ENCODE data around the gene ZFAND3. TPM values are rescaled to one million over a fixed set of nuclear protein-coding genes. Genes with fewer than 3 reads are reported as not detected.

Gene ZFAND3
- total RNA-seq, 1 experiment from 2014 or later = 107 TPM

GRCh38 chr6:38161331-38161730 lies 341.8 kb downstream of the ZFAND3 start:
- ChIA-PET POLR2A (no interaction called here), CTCF (no interaction called here)
- no peak for TF ChIP-seq CTCF (IDR thresholded peaks at IDR 0.05; ENCODE audit: insufficient read depth in 1 of 2, low read depth in 1 of 2, low read length in 1 of 2, severe bottlenecking in 1 of 2, unreplicated experiment in 1 of 2)
- intact Hi-C loops (cut with micrococcal nuclease; ENCODE audit: unreplicated experiment) = no loop called here
- H3K27me3 Mint-ChIP-seq (ENCODE audit: insufficient read depth, unreplicated experiment) = no peaks in the 10 kb centered on the region
- no peak for DNase-seq
- Histone ChIP-seq H3K9me3 (no peaks in the 10 kb centered on the region), H3K4me1 (no peaks in the 10 kb centered on the region), H3K4me3 (ENCODE audit: low read depth, low read length) (no peak overlapping the region), H3K36me3 (ENCODE audit: control insufficient read depth, insufficient read depth, low read length) (no peaks in the 10 kb centered on the region), H3K27me3 (replicated peaks; ENCODE audit: control insufficient read depth, insufficient read depth, low read length) (no peaks in the 10 kb centered on the region; the same call in 1 of the 2 replicates)
- no TSS peak for BruUV-seq (replicated peaks)
- peaks cover 54% of the 10 kb centered on the region for H3K36me3 Mint-ChIP-seq (ENCODE audit: insufficient read depth, unreplicated experiment)
- H3K4me1 Mint-ChIP-seq (ENCODE audit: low read depth, unreplicated experiment) = no peaks in the 10 kb centered on the region
- H3K9me3 Mint-ChIP-seq (ENCODE audit: unreplicated experiment) = no peaks in the 10 kb centered on the region
- H3K27ac Mint-ChIP-seq (ENCODE audit: unreplicated experiment) = no peak overlapping the region
- no peak overlapping the region for H3K4me3 Mint-ChIP-seq (ENCODE audit: unreplicated experiment)

DNA sequence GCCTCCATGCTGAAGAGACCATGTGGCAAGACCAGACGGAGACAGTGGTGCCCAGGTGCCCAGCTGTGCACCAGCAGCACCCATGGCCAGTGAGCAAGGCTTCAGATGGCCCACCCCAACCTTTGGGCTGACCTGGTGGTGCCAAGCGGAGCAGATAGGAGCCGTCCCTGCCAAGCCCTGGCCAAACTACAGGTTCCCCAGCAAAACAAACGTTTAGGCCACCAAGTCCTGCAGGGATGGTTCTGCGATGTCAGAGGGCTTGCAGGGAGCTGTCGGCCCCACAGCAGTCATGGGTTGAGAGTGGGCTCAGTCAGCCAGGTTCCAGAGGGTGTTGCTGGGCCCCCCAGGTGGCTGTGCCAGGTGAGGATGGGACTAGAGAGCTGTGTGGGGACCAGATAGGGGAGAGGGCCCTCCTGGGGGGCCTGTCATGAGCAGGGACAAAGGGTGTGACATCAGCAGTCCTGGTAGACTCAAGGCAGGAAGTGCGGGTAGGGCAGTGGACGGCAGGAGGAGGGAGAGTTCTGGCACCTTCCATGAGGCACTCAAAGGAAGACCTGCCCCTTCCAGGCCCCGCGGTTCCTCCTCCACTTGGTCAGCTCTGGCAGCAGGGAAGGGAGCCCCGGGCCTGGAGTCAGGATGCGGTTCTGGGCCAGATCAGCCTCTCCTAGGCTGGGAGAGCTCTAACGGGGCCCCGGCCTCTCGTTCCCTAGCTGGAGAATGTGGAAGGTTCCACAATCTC lies 342.4 kb downstream of the ZFAND3 start:
- Mint-ChIP-seq H3K4me1 (ENCODE audit: low read depth, unreplicated experiment) (no peaks in the 10 kb centered on the region), H3K36me3 (ENCODE audit: insufficient read depth, unreplicated experiment) (peaks cover 57% of the 10 kb centered on the region), H3K27me3 (ENCODE audit: insufficient read depth, unreplicated experiment) (no peaks in the 10 kb centered on the region), H3K27ac (ENCODE audit: unreplicated experiment) (no peak overlapping the region), H3K4me3 (ENCODE audit: unreplicated experiment) (no peak overlapping the region), H3K9me3 (ENCODE audit: unreplicated experiment) (no peaks in the 10 kb centered on the region)
- intact Hi-C loops (cut with micrococcal nuclease; ENCODE audit: unreplicated experiment) = no loop called here
- POLR2A ChIA-PET = no interaction called here
- Histone ChIP-seq H3K27me3 (replicated peaks; ENCODE audit: control insufficient read depth, insufficient read depth, low read length) (no peaks in the 10 kb centered on the region; the same call in 1 of the 2 replicates), H3K36me3 (ENCODE audit: control insufficient read depth, insufficient read depth, low read length) (no peaks in the 10 kb centered on the region), H3K9me3 (no peaks in the 10 kb centered on the region), H3K4me3 (ENCODE audit: low read depth, low read length) (no peak overlapping the region), H3K4me1 (no peaks in the 10 kb centered on the region)
- CTCF ChIA-PET = no interaction called here
- DNase-seq = no peak
- BruUV-seq (replicated peaks) = no TSS peak
- TF ChIP-seq CTCF (IDR thresholded peaks at IDR 0.05; ENCODE audit: insufficient read depth in 1 of 2, low read depth in 1 of 2, low read length in 1 of 2, severe bottlenecking in 1 of 2, unreplicated experiment in 1 of 2) = no peak

DNA sequence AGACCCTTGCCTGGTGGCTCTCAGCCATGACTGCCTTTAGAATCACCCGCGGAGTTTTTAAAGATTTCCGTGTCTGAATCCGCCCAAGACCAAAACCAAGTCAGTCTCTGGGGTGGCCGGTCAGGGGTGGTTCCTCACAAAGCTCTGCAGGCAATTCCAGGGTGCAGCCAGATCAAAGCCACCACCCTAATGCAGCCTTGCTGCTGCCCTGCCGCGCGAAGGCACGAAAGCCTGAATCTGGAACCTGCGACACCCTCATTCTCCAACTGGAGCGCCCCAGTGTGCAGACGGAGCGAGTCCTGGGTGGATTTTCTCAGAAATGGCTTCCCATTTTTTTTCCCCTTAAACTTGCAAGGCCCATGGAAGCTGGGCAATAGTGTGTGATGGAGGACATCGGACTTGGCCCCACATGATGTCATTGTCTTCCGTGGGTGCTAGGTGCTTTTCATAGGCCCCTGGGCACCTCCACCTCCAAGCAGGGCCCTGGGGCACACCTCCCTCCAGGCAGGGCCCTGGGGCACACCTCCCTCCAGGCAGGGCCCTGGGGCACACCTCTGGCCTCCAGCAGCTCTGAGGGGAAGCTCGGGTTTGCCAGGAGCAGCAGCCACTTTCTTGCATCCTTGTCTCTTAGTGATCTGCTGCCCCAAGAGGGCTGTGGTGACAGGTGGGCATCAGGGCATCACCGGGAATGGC lies 343.1 kb downstream of the ZFAND3 start:
- TF ChIP-seq CTCF (IDR thresholded peaks at IDR 0.05; ENCODE audit: insufficient read depth in 1 of 2, low read depth in 1 of 2, low read length in 1 of 2, severe bottlenecking in 1 of 2, unreplicated experiment in 1 of 2) = no peak
- Mint-ChIP-seq H3K4me3 (ENCODE audit: unreplicated experiment) (no peak overlapping the region), H3K9me3 (ENCODE audit: unreplicated experiment) (no peaks in the 10 kb centered on the region), H3K27me3 (ENCODE audit: insufficient read depth, unreplicated experiment) (no peaks in the 10 kb centered on the region), H3K36me3 (ENCODE audit: insufficient read depth, unreplicated experiment) (peaks cover 59% of the 10 kb centered on the region), H3K27ac (ENCODE audit: unreplicated experiment) (no peak overlapping the region), H3K4me1 (ENCODE audit: low read depth, unreplicated experiment) (no peaks in the 10 kb centered on the region)
- Histone ChIP-seq H3K9me3 (no peaks in the 10 kb centered on the region), H3K4me3 (ENCODE audit: low read depth, low read length) (no peak overlapping the region), H3K36me3 (ENCODE audit: control insufficient read depth, insufficient read depth, low read length) (no peaks in the 10 kb centered on the region), H3K27me3 (replicated peaks; ENCODE audit: control insufficient read depth, insufficient read depth, low read length) (no peaks in the 10 kb centered on the region; the same call in 1 of the 2 replicates), H3K4me1 (no peaks in the 10 kb centered on the region)
- ChIA-PET CTCF (no interaction called here), POLR2A (no interaction called here)
- no peak for DNase-seq
- intact Hi-C loops (cut with micrococcal nuclease; ENCODE audit: unreplicated experiment) = no loop called here
- BruUV-seq (replicated peaks) = no TSS peak

Measured in Caco-2 (cell line).